H1 (cell line): ENCODE measurements around the gene RBP4.

ENCODE experiments used
- CREB1 ChIP-seq: IDR thresholded peaks from 2 replicates; pipeline ENCODE4 v1.6.1; 2012; ENCODE audit warnings: inconsistent platforms
- CTCF ChIP-seq, 3 experiments: IDR thresholded peaks; 1 replicate in 2 of 3; 2 replicates in 1 of 3; pipeline versions ENCODE4 v1.5.1 to v1.6.1; 2011; ENCODE audit warnings: low read length in 3 of 3, mild to moderate bottlenecking in 3 of 3, inconsistent platforms in 2 of 3, low read depth in 1 of 3, moderate library complexity in 1 of 3; ENCODE audit not compliant: insufficient read depth in 1 of 3; ENCODE audit errors: control extremely low read depth in 1 of 3
- EGR1 ChIP-seq: IDR thresholded peaks from 2 replicates; pipeline ENCODE4 v1.6.1; 2011; ENCODE audit warnings: low read depth, low read length, borderline replicate concordance
- EZH2 ChIP-seq: fragments of 200-600 bp; sonication (generic); IDR thresholded peaks from 2 replicates; pipeline ENCODE4 v1.7.1; 2012; ENCODE audit warnings: low read depth, mild to moderate bottlenecking, moderate library complexity, low read length, inconsistent platforms; ENCODE audit not compliant: severe bottlenecking
- HDAC2 ChIP-seq, 2 experiments: fragments of 300-600 bp in 1 of 2; sonication (generic) in 1 of 2; IDR thresholded peaks; 2 replicates each; pipeline ENCODE4 v1.6.1; 2011 to 2012; ENCODE audit warnings: low read depth in 2 of 2, low read length in 2 of 2, mild to moderate bottlenecking in 2 of 2, moderate library complexity in 2 of 2, borderline replicate concordance in 1 of 2, inconsistent platforms in 1 of 2
- POLR2A ChIP-seq, 2 experiments: IDR thresholded peaks; 1 replicate in 1 of 2; 2 replicates in 1 of 2; pipeline ENCODE4 v1.6.1; 2011; ENCODE audit warnings: low read depth in 2 of 2, low read length in 2 of 2, mild to moderate bottlenecking in 2 of 2; ENCODE audit errors: control extremely low read depth in 1 of 2
- POLR2AphosphoS5 ChIP-seq: IDR thresholded peaks from 2 replicates; pipeline ENCODE4 v1.6.1; 2011; ENCODE audit warnings: low read depth, low read length
- RFX5 ChIP-seq: IDR thresholded peaks from 2 replicates; pipeline ENCODE4 v1.6.1; 2011; ENCODE audit warnings: low read depth, low read length, improper control_type of control experiment, borderline replicate concordance
- SIN3A ChIP-seq, 2 experiments: IDR thresholded peaks in 1 of 2; conservative IDR thresholded peaks in 1 of 2; 2 replicates each; pipeline ENCODE4 v1.6.1; 2011 to 2012; ENCODE audit warnings: low read length in 2 of 2, improper control_type of control experiment in 1 of 2, low read depth in 1 of 2, mild to moderate bottlenecking in 1 of 2
- SP2 ChIP-seq: IDR thresholded peaks from 2 replicates; pipeline ENCODE4 v1.6.1; 2012; ENCODE audit warnings: mild to moderate bottlenecking, low read length, inconsistent platforms
- TAF1 ChIP-seq: IDR thresholded peaks from 2 replicates; pipeline ENCODE4 v1.6.1; 2011; ENCODE audit warnings: mild to moderate bottlenecking, low read depth, low read length
- TEAD4 ChIP-seq: IDR thresholded peaks from 2 replicates; pipeline ENCODE4 v1.6.1; 2012; ENCODE audit warnings: low read depth, low read length, inconsistent platforms, mixed read lengths
- YY1 ChIP-seq: IDR thresholded peaks from 2 replicates; pipeline ENCODE4 v1.6.1; 2011; ENCODE audit warnings: low read depth, mild to moderate bottlenecking, low read length
- TF ChIP-seq, protein P1 (sequence below): IDR thresholded peaks from 2 replicates; pipeline ENCODE4 v1.6.1; 2012; ENCODE audit warnings: inconsistent platforms

DNA sequence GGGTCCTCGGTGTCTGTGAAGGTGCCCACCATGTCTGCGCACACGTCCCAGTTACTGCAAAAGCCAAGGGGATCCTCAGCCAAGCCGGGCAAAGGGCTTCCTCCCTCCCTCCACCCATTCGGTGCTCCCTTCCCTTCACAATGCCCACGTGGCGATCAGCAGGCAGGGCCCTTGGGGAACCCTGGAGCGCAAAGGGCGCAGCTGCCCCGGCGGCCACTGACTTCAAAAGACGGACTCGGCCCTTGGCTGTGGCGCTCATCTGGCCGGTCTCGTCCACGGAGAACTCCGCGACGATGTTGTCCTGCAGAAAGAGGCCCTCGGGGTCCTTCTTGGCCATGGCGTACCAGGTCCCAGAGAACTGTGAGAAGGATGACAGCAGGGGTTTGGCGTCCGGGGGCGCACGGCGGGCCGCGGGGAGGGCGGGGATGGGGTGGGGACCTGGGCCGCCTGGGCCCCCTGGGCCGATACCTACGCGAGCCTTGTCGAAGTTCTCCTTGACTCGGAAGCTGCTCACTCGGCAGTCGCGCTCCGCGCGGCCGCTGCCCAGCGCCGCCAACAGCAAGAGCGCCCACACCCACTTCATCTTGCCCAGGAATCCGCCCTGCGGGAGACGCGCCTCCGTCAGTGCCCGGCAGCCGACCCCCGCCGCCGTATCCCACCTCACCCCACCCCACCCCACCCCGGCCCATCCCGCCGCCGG lies 439 bp downstream of the RBP4 start:
- no peak for TF ChIP-seq CTCF (IDR thresholded peaks at IDR 0.05; ENCODE audit: control extremely low read depth in 1 of 3, insufficient read depth in 1 of 3, low read depth in 1 of 3, low read length in 3 of 3)
- no peak for TF ChIP-seq TAF1
- no peak for TF ChIP-seq POLR2A (IDR thresholded peaks at IDR 0.05; ENCODE audit: control extremely low read depth in 1 of 2, low read depth in 2 of 2, low read length in 2 of 2)
- no peak for TF ChIP-seq RFX5
- TF ChIP-seq, protein P1, sequence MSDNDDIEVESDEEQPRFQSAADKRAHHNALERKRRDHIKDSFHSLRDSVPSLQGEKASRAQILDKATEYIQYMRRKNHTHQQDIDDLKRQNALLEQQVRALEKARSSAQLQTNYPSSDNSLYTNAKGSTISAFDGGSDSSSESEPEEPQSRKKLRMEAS, result peak; percentile 52
- TF ChIP-seq POLR2AphosphoS5, result no peak
- TF ChIP-seq YY1, result no peak
- no peak for TF ChIP-seq CREB1
- TF ChIP-seq TEAD4, result no peak
- no peak for TF ChIP-seq EGR1
- TF ChIP-seq SP2, result no peak
- TF ChIP-seq SIN3A (conservative IDR thresholded peaks at IDR 0.05 in 1 of 2, IDR thresholded peaks at IDR 0.05 in 1 of 2; ENCODE audit: low read depth in 1 of 2, low read length in 2 of 2), result no peak
- TF ChIP-seq HDAC2 (IDR thresholded peaks at IDR 0.05; ENCODE audit: borderline replicate concordance in 1 of 2, low read depth in 2 of 2, low read length in 2 of 2), result no peak
- peak; percentile 64 for TF ChIP-seq EZH2
